CD4-positive, alpha-beta memory T cell (primary cell): ENCODE measurements around the gene TNFAIP3. TPM values are rescaled to one million over a fixed set of nuclear protein-coding genes. Genes with fewer than 3 reads are reported as not detected.

Source experiments
- CTCF ChIA-PET: fragments of 350-600 bp; sonication (Branson Sonifier 250); formaldehyde crosslinking; loops from one replicate; lab custom pipeline; 2021; ENCODE audit warnings: inconsistent platforms; ENCODE audit not compliant: partially characterized antibody; lab: Charles Lee
- POLR2A ChIA-PET: fragments of 350-600 bp; sonication (Branson Sonifier 250); formaldehyde crosslinking; loops from one replicate; lab custom pipeline; 2021; ENCODE audit not compliant: partially characterized antibody; lab: Charles Lee
- DNase-seq, 5 donors: peaks; one replicate each; pipeline versions ENCODE4 v3.0.0 to v3.0.0-alpha.2; 2020 to 2022; ENCODE audit warnings: mixed read lengths in 1 of 5
- H3K27ac ChIP-seq: one replicate; pipeline ENCODE4 v1.7.0; 2013; ENCODE audit warnings: low read depth, low read length
- H3K27me3 ChIP-seq: 2 replicates; pipeline ENCODE4 v1.7.0; 2013; ENCODE audit warnings: mild to moderate bottlenecking, low read length, moderate library complexity; ENCODE audit not compliant: insufficient read depth
- H3K36me3 ChIP-seq: 2 replicates; pipeline ENCODE4 v1.7.0; 2013; ENCODE audit warnings: mild to moderate bottlenecking, low read length, moderate library complexity; ENCODE audit not compliant: insufficient read depth
- H3K4me1 ChIP-seq: 2 replicates; pipeline ENCODE4 v1.7.0; 2013; ENCODE audit warnings: mild to moderate bottlenecking, low read length, moderate library complexity; ENCODE audit not compliant: insufficient read depth
- H3K4me3 ChIP-seq, 2 donors: one replicate each; pipeline ENCODE4 v1.7.0; 2013; ENCODE audit warnings: low read length in 2 of 2, mild to moderate bottlenecking in 1 of 2
- H3K9me3 ChIP-seq, 2 donors: one replicate each; pipeline ENCODE4 v1.7.0; 2013; ENCODE audit warnings: low read length in 2 of 2, control low read depth in 1 of 2; ENCODE audit not compliant: control insufficient read depth in 1 of 2
- H3K27ac Mint-ChIP-seq, 7 donors: one replicate each; pipeline ENCODE4 v1.8.0; 2020 to 2021; ENCODE audit warnings: mixed read lengths in 7 of 7, mild to moderate bottlenecking in 6 of 7, inconsistent platforms in 3 of 7, moderate library complexity in 3 of 7
- H3K27me3 Mint-ChIP-seq, 2 donors: one replicate each; pipeline ENCODE4 v1.8.0; 2020 to 2021; ENCODE audit warnings: mixed read lengths in 2 of 2
- H3K36me3 Mint-ChIP-seq, 2 donors: one replicate each; pipeline ENCODE4 v1.8.0; 2020 to 2021; ENCODE audit warnings: mixed read lengths in 2 of 2, inconsistent platforms in 1 of 2, mild to moderate bottlenecking in 1 of 2
- H3K4me1 Mint-ChIP-seq, 4 donors: one replicate each; pipeline ENCODE4 v1.8.0; 2020 to 2021; ENCODE audit warnings: mixed read lengths in 4 of 4, mild to moderate bottlenecking in 1 of 4
- H3K4me3 Mint-ChIP-seq, 8 donors: one replicate each; pipeline ENCODE4 v1.8.0; 2020 to 2021; ENCODE audit warnings: mixed read lengths in 8 of 8, mild to moderate bottlenecking in 7 of 8, moderate library complexity in 6 of 8, inconsistent platforms in 3 of 8
- H3K9me3 Mint-ChIP-seq, 8 donors: one replicate each; pipeline ENCODE4 v1.8.0; 2020 to 2021; ENCODE audit warnings: mixed read lengths in 8 of 8, mild to moderate bottlenecking in 5 of 8, inconsistent platforms in 3 of 8, moderate library complexity in 1 of 8
- intact Hi-C: fragments of 100-400 bp; cut with micrococcal nuclease; formaldehyde crosslinking; loops from one replicate; pipeline ENCODE4 v1.15.1; 2023
- polyA plus RNA-seq, 2 donors: library from polyadenylated mRNA; unstranded; fragments of 300-500 nt; fragmentation: Illumina TruSeq; gene quantifications; one replicate each; pipeline ENCODE4 v1.2.3, GENCODE V29; 2021
- total RNA-seq, 2 experiments: library from RNA; stranded (reverse); gene quantifications; one replicate each; pipeline ENCODE4 v1.2.3, GENCODE V29; 2021

TNFAIP3 gene
- total and polyA plus RNA-seq, 4 experiments from 2014 or later, result 112 to 318 (median 155) TPM

- Mint-ChIP-seq H3K27ac (no peak overlapping the region), H3K4me3 (no peak overlapping the region), H3K9me3 (peaks cover 0 to 6% (median under 1%) of the 10 kb centered on the region in 8 donors), H3K4me1 (no peaks in the 10 kb centered on the region), H3K27me3 (peaks cover 0 to 3% of the 10 kb centered on the region in 2 donors), H3K36me3 (peaks cover 0 to 10% of the 10 kb centered on the region in 2 donors)
- intact Hi-C loops, result no loop called here
- POLR2A ChIA-PET, result no interaction called here
- H3K36me3 ChIP-seq, result no peaks in the 10 kb centered on the region
- no peaks in the 10 kb centered on the region for H3K27me3 ChIP-seq
- DNase-seq, result no peak
- CTCF ChIA-PET, result no interaction called here
- H3K4me3 ChIP-seq, result no peak overlapping the region
- no peak overlapping the region for H3K27ac ChIP-seq
- H3K4me1 ChIP-seq, result no peaks in the 10 kb centered on the region
- no peaks in the 10 kb centered on the region for H3K9me3 ChIP-seq
Measured at GRCh38 chr6:137847748-137848147, 19.3 kb upstream of the TNFAIP3 start.

DNA sequence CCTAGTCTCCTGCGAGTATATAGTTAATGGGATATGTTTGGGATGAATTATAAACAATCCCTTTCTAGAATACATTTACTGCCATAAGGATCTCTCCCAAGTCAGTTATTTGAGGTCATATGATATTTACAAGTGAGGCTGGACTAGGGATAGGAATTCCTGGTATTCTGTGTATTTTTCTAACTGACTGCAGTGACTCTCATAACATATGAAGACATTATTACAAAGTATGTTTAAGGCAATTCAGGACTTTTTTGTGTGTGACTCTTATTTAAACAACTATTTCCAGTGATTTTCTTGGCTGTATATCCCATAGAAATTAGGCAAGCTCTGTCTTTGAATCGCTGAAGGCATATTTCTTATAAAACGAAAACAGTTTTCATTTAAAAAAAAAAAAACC is 18.4 kb upstream of the TNFAIP3 start:
- no peaks in the 10 kb centered on the region for H3K9me3 ChIP-seq
- H3K27me3 ChIP-seq, result no peaks in the 10 kb centered on the region
- DNase-seq, result no peak
- Mint-ChIP-seq H3K4me3 (no peak overlapping the region), H3K27me3 (no peaks in the 10 kb centered on the region), H3K9me3 (no peaks in the 10 kb centered on the region), H3K4me1 (no peaks in the 10 kb centered on the region), H3K27ac (no peak overlapping the region), H3K36me3 (peaks cover 0 to 7% of the 10 kb centered on the region in 2 donors)
- no peaks in the 10 kb centered on the region for H3K4me1 ChIP-seq
- CTCF ChIA-PET, result no interaction called here
- H3K36me3 ChIP-seq, result no peaks in the 10 kb centered on the region
- no peak overlapping the region for H3K4me3 ChIP-seq
- intact Hi-C loops, result no loop called here
- no peak overlapping the region for H3K27ac ChIP-seq
- POLR2A ChIA-PET, result no interaction called here

DNA sequence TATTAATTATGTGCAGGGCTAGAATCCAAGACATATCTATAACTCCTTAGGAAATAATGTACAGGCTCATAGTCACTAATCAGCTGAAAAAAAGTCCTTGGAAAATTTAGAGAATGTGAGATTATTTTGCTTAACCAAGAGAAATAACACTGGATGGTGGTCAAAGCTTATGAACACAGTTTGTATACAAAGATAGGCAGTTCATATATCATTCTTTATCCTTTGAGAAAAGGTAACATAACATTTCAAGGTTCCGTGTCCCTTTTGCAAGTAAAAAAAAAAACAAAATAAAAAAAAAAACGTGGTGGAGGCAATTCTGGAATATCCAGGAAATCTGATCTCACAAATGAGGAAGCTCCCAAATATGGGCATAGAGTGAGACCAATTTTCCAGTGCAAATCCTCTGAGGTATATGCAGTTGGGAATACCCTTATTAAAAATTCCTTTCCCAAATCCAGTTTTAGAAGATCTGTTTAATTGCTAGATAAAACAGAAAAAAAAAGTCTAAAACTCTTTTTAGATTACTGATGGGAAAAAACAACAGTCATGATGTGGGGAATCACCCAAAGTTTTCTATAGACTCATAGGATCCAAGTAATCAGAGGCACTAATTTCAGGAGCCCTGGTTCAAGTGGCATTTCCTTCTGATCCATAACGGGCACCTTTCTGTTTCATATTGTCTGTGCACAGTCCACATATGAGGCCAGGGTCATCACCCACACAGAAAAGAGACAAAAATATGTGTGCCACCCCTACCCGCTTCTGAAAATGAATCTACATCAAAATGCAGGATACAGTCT is 17.7 kb upstream of the TNFAIP3 start:
- intact Hi-C loops, result no loop called here
- no peaks in the 10 kb centered on the region for H3K36me3 ChIP-seq
- no peak for DNase-seq
- Mint-ChIP-seq H3K27ac (peak overlapping the region in 1 of 7 donors; percentile 48), H3K36me3 (peaks cover 0 to 10% of the 10 kb centered on the region in 2 donors), H3K4me1 (no peaks in the 10 kb centered on the region), H3K27me3 (no peaks in the 10 kb centered on the region), H3K9me3 (no peaks in the 10 kb centered on the region), H3K4me3 (no peak overlapping the region)
- no peaks in the 10 kb centered on the region for H3K9me3 ChIP-seq
- no peaks in the 10 kb centered on the region for H3K4me1 ChIP-seq
- no peak overlapping the region for H3K27ac ChIP-seq
- no peak overlapping the region for H3K4me3 ChIP-seq
- CTCF ChIA-PET, result no interaction called here
- POLR2A ChIA-PET, result interaction anchor here (0.7 kb wide), 1 partner anchor 23 kb away, joined by 6 read pairs; no protein-coding TSS in a partner anchor
- no peaks in the 10 kb centered on the region for H3K27me3 ChIP-seq

- CTCF ChIA-PET, result no interaction called here
- peaks cover 0 to 3% (median 0%) of the 10 kb centered on the region in 8 donors for H3K9me3 Mint-ChIP-seq
- no peak overlapping the region for H3K27ac Mint-ChIP-seq
- Histone ChIP-seq H3K9me3 (no peaks in the 10 kb centered on the region), H3K4me3 (no peak overlapping the region), H3K27me3 (no peaks in the 10 kb centered on the region), H3K27ac (no peak overlapping the region), H3K36me3 (no peaks in the 10 kb centered on the region), H3K4me1 (no peaks in the 10 kb centered on the region)
- intact Hi-C loops, result no loop called here
- H3K36me3 Mint-ChIP-seq, result peaks cover 0 to 13% of the 10 kb centered on the region in 2 donors
- H3K4me1 Mint-ChIP-seq, result no peaks in the 10 kb centered on the region
- H3K4me3 Mint-ChIP-seq, result no peak overlapping the region
- POLR2A ChIA-PET, result interaction anchor here (0.7 kb wide), 1 partner anchor 23 kb away, joined by 6 read pairs; no protein-coding TSS in a partner anchor
- no peak for DNase-seq
- H3K27me3 Mint-ChIP-seq, result no peaks in the 10 kb centered on the region
Measured at GRCh38 chr6:137849981-137850714, 16.9 kb upstream of the TNFAIP3 start.

GRCh38 chr6:137850816-137851602 is 16.1 kb upstream of the TNFAIP3 start:
- peaks cover 3 to 19% of the 10 kb centered on the region in 2 donors for H3K36me3 Mint-ChIP-seq
- H3K9me3 ChIP-seq, result no peaks in the 10 kb centered on the region
- no peak overlapping the region for H3K27ac Mint-ChIP-seq
- no peaks in the 10 kb centered on the region for H3K27me3 ChIP-seq
- POLR2A ChIA-PET, result interaction anchor here (1.2 kb wide), 1 partner anchor 26 kb away, joined by 4 read pairs; no protein-coding TSS in a partner anchor
- H3K27ac ChIP-seq, result no peak overlapping the region
- H3K4me3 Mint-ChIP-seq, result no peak overlapping the region
- H3K27me3 Mint-ChIP-seq, result no peaks in the 10 kb centered on the region
- no peak overlapping the region for H3K4me3 ChIP-seq
- no peaks in the 10 kb centered on the region for H3K4me1 Mint-ChIP-seq
- no peaks in the 10 kb centered on the region for H3K36me3 ChIP-seq
- H3K4me1 ChIP-seq, result no peaks in the 10 kb centered on the region
- DNase-seq, result no peak
- peaks cover 0 to 4% (median 0%) of the 10 kb centered on the region in 8 donors for H3K9me3 Mint-ChIP-seq
- CTCF ChIA-PET, result no interaction called here
- intact Hi-C loops, result no loop called here

DNA sequence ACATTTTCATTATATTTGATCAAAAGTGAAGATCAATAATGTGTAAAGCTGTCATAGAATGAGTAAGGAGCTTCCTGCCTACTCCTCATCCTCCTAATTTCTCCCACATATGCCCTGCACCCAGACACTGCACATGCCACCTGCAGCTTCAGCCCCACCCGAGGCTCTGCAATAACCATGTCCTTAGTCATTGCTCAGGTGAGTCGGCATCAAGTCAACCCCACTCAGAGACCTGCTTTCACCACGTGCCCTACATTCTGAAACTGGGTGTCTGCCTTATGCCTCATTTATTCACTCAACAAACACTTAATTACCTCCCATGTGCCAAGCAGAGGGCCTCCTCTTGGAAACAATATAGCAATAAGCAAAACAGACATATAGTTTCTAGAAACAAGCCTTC is 15.4 kb upstream of the TNFAIP3 start:
- H3K4me3 Mint-ChIP-seq, result no peak overlapping the region

More for the DNA sequence above, 15.4 kb upstream of the TNFAIP3 start:
- ChIA-PET POLR2A (interaction anchor here (1.2 kb wide), 1 partner anchor 27 kb away, joined by 4 read pairs; no protein-coding TSS in a partner anchor), CTCF (no interaction called here)
- H3K27ac ChIP-seq, result no peak overlapping the region
- Mint-ChIP-seq H3K27ac (peak overlapping the region in 1 of 7 donors; percentile 10), H3K9me3 (peaks cover 0 to 4% (median 0%) of the 10 kb centered on the region in 8 donors), H3K4me1 (no peaks in the 10 kb centered on the region), H3K36me3 (peaks cover 3 to 26% of the 10 kb centered on the region in 2 donors), H3K27me3 (no peaks in the 10 kb centered on the region)
- H3K27me3 ChIP-seq, result no peaks in the 10 kb centered on the region
- no peak for DNase-seq
- H3K36me3 ChIP-seq, result no peaks in the 10 kb centered on the region
- H3K9me3 ChIP-seq, result no peaks in the 10 kb centered on the region
- intact Hi-C loops, result no loop called here
- no peak overlapping the region for H3K4me3 ChIP-seq
- H3K4me1 ChIP-seq, result no peaks in the 10 kb centered on the region
